Medulla oblongata (tissue), 1 donor: Measurements from ENCODE around the gene LMAN1L.

Source experiments
- DNase-seq: peaks from one replicate; pipeline ENCODE4 v3.0.0-alpha.2; 2015; ENCODE audit errors: extremely low spot score

The LMAN1L gene

GRCh38 chr15:74837482-74838136, 25.0 kb downstream of the LMAN1L start:
- DNase-seq = no peak

GRCh38 chr15:74838137-74838516, 25.5 kb downstream of the LMAN1L start:
- DNase-seq = no peak

GRCh38 chr15:74838746-74839525, 26.3 kb downstream of the LMAN1L start:
- DNase-seq = no peak

- no peak for DNase-seq
These were observed 27.1 kb downstream of the LMAN1L start for GRCh38 chr15:74839526-74840395.

GRCh38 chr15:74840851-74841775, 28.5 kb downstream of the LMAN1L start:
- no peak for DNase-seq

- no peak for DNase-seq
These were observed 29.3 kb downstream of the LMAN1L start for GRCh38 chr15:74841891-74842373.

- DNase-seq = peak; percentile 95
These were observed 30.2 kb downstream of the LMAN1L start, which contains the start of gene ULK3 for GRCh38 chr15:74842581-74843444. Gene ULK3 (minus strand): TSS chr15:74843156. CDS start chr15:74843105, 51 bp downstream.

- no peak for DNase-seq
These were observed 30.8 kb downstream of the LMAN1L start for GRCh38 chr15:74843445-74843828.

GRCh38 chr15:74843891-74844299, 31.3 kb downstream of the LMAN1L start:
- DNase-seq = no peak

- DNase-seq = no peak
These were observed 31.9 kb downstream of the LMAN1L start for GRCh38 chr15:74844319-74845207.

- DNase-seq = no peak
These were observed 32.6 kb downstream of the LMAN1L start for GRCh38 chr15:74845208-74845568.

- DNase-seq = no peak
These were observed 32.9 kb downstream of the LMAN1L start for GRCh38 chr15:74845581-74845980.

- DNase-seq = peak; percentile 47
These were observed 34.8 kb downstream of the LMAN1L start for GRCh38 chr15:74847432-74847831.

- DNase-seq = no peak
These were observed 37.8 kb downstream of the LMAN1L start for GRCh38 chr15:74850393-74850792.

- no peak for DNase-seq
These were observed 39.3 kb downstream of the LMAN1L start for GRCh38 chr15:74851960-74852359.

GRCh38 chr15:74854453-74855022, 41.9 kb downstream of the LMAN1L start:
- DNase-seq = no peak

GRCh38 chr15:74855857-74856256, 43.2 kb downstream of the LMAN1L start:
- DNase-seq = no peak

GRCh38 chr15:74856537-74856936, 43.9 kb downstream of the LMAN1L start:
- DNase-seq = no peak
